Activated naive CD4-positive, alpha-beta T cell treated with anti-CD3 and anti-CD28 coated beads, Interleukin-2, amount 10 ng/mL, durations not matched to agents 7 days and 5 days (primary cell): ENCODE data around the gene R3HCC1L.
"Not testable (repeated sequence)": the region's sequence is repeated elsewhere in the genome, so short reads cannot be mapped to it uniquely, and the experiment has no call there.

ENCODE experiments used
- CTCF ChIA-PET: fragments of 350-600 bp; sonication (Branson Sonifier 250); formaldehyde crosslinking; loops from one replicate; lab custom pipeline; 2021; ENCODE audit warnings: antibody characterized with exemption; lab: Charles Lee
- DNase-seq: peaks from one replicate; pipeline ENCODE4 v3.0.0-alpha.2; 2020
- H3K27ac Mint-ChIP-seq: one replicate; pipeline ENCODE4 v1.8.0; 2021; ENCODE audit warnings: mild to moderate bottlenecking, moderate library complexity, mixed read lengths
- H3K27me3 Mint-ChIP-seq: one replicate; pipeline ENCODE4 v1.8.0; 2021; ENCODE audit warnings: mild to moderate bottlenecking, mixed read lengths
- H3K36me3 Mint-ChIP-seq: one replicate; pipeline ENCODE4 v1.8.0; 2021; ENCODE audit warnings: mixed read lengths
- H3K4me1 Mint-ChIP-seq: one replicate; pipeline ENCODE4 v1.8.0; 2021; ENCODE audit warnings: mixed read lengths
- H3K4me3 Mint-ChIP-seq: one replicate; pipeline ENCODE4 v1.8.0; 2021; ENCODE audit warnings: mild to moderate bottlenecking, moderate library complexity, mixed read lengths
- H3K9me3 Mint-ChIP-seq: one replicate; pipeline ENCODE4 v1.8.0; 2021; ENCODE audit warnings: mixed read lengths

The R3HCC1L gene

GRCh38 chr10:98170249-98171117 is 36.0 kb downstream of the R3HCC1L start:
- Mint-ChIP-seq H3K4me3 (no peak overlapping the region), H3K27me3 (no peaks in the 10 kb centered on the region), H3K36me3 (peaks cover 31% of the 10 kb centered on the region), H3K9me3 (no peaks in the 10 kb centered on the region), H3K27ac (no peak overlapping the region), H3K4me1 (peaks cover under 1% of the 10 kb centered on the region)
- DNase-seq: peak; percentile 43
- CTCF ChIA-PET: interaction anchor here (0.5 to 4.8 kb wide), 17 partner anchors 9 to 286 kb away, joined by 3 to 33 read pairs (median 3); no protein-coding TSS in a partner anchor

GRCh38 chr10:98172073-98172472 is 37.6 kb downstream of the R3HCC1L start:
- Mint-ChIP-seq H3K27me3 (no peaks in the 10 kb centered on the region), H3K4me1 (peaks cover 2% of the 10 kb centered on the region), H3K27ac (no peak overlapping the region), H3K36me3 (peaks cover 32% of the 10 kb centered on the region), H3K9me3 (no peaks in the 10 kb centered on the region), H3K4me3 (no peak overlapping the region)
- CTCF ChIA-PET: interaction anchor here (1.3 to 4.8 kb wide), 7 partner anchors 10 to 141 kb away, joined by 3 to 33 read pairs (median 6); no protein-coding TSS in a partner anchor
- DNase-seq: no peak

- Mint-ChIP-seq H3K9me3 (peaks cover under 1% of the 10 kb centered on the region), H3K27me3 (no peaks in the 10 kb centered on the region), H3K4me1 (peaks cover 6% of the 10 kb centered on the region), H3K27ac (no peak overlapping the region), H3K4me3 (no peak overlapping the region), H3K36me3 (peaks cover 37% of the 10 kb centered on the region)
- CTCF ChIA-PET: interaction anchor here (0.6 to 4.8 kb wide), 3 partner anchors 9 to 160 kb away, joined by 3 to 33 read pairs (median 5); no protein-coding TSS in a partner anchor
- no peak for DNase-seq
Measured at GRCh38 chr10:98172495-98172894, 38.0 kb downstream of the R3HCC1L start.

GRCh38 chr10:98173260-98173659 is 38.8 kb downstream of the R3HCC1L start:
- H3K4me3 Mint-ChIP-seq: no peak overlapping the region
- peaks cover 12% of the 10 kb centered on the region for H3K4me1 Mint-ChIP-seq
- DNase-seq: no peak
- H3K9me3 Mint-ChIP-seq: peaks cover 2% of the 10 kb centered on the region
- H3K27ac Mint-ChIP-seq: no peak overlapping the region
- CTCF ChIA-PET: interaction anchor here (0.6 to 1.3 kb wide), 2 partner anchors 9 to 160 kb away, joined by 3 to 5 read pairs; no protein-coding TSS in a partner anchor
- peaks cover 44% of the 10 kb centered on the region for H3K36me3 Mint-ChIP-seq
- H3K27me3 Mint-ChIP-seq: no peaks in the 10 kb centered on the region

- not testable (repeated sequence) for H3K27me3 Mint-ChIP-seq, DNase-seq, H3K4me3 Mint-ChIP-seq, H3K27ac Mint-ChIP-seq
- CTCF ChIA-PET: interaction anchor here (1.3 kb wide), 1 partner anchor 10 kb away, joined by 5 read pairs; no protein-coding TSS in a partner anchor
- Mint-ChIP-seq H3K36me3 (peaks cover 89% of the 10 kb centered on the region), H3K9me3 (peaks cover 20% of the 10 kb centered on the region), H3K4me1 (peaks cover 35% of the 10 kb centered on the region)
Measured at GRCh38 chr10:98182351-98182915, 48.0 kb downstream of the R3HCC1L start.

GRCh38 chr10:98186681-98187080 is 52.2 kb downstream of the R3HCC1L start:
- H3K27me3 Mint-ChIP-seq: no peaks in the 10 kb centered on the region
- H3K4me3 Mint-ChIP-seq: no peak overlapping the region
- CTCF ChIA-PET: interaction anchor here (2.6 kb wide), 1 partner anchor 16 kb away, joined by 11 read pairs; no protein-coding TSS in a partner anchor
- DNase-seq: no peak
- H3K27ac Mint-ChIP-seq: no peak overlapping the region
- peaks cover 14% of the 10 kb centered on the region for H3K4me1 Mint-ChIP-seq
- peaks cover 71% of the 10 kb centered on the region for H3K36me3 Mint-ChIP-seq
- no peaks in the 10 kb centered on the region for H3K9me3 Mint-ChIP-seq

- CTCF ChIA-PET, H3K27ac Mint-ChIP-seq: not testable (repeated sequence)
Measured at GRCh38 chr10:98190773-98191172, 56.3 kb downstream of the R3HCC1L start.

GRCh38 chr10:98193037-98193436 is 58.6 kb downstream of the R3HCC1L start:
- DNase-seq: no peak
- H3K27me3 Mint-ChIP-seq: no peaks in the 10 kb centered on the region
- CTCF ChIA-PET: no interaction called here
- no peaks in the 10 kb centered on the region for H3K9me3 Mint-ChIP-seq
- peaks cover 6% of the 10 kb centered on the region for H3K4me1 Mint-ChIP-seq
- no peak overlapping the region for H3K27ac Mint-ChIP-seq
- H3K36me3 Mint-ChIP-seq: peaks cover 39% of the 10 kb centered on the region
- H3K4me3 Mint-ChIP-seq: no peak overlapping the region

More at GRCh38 chr10:98190773-98191172, 56.3 kb downstream of the R3HCC1L start:
- DNase-seq, H3K27me3 Mint-ChIP-seq, H3K4me3 Mint-ChIP-seq, H3K9me3 Mint-ChIP-seq, H3K4me1 Mint-ChIP-seq: not testable (repeated sequence)
- peaks cover 49% of the 10 kb centered on the region for H3K36me3 Mint-ChIP-seq

- Mint-ChIP-seq H3K36me3 (peaks cover 32% of the 10 kb centered on the region), H3K9me3 (no peaks in the 10 kb centered on the region), H3K4me1 (peaks cover 6% of the 10 kb centered on the region), H3K4me3 (no peak overlapping the region), H3K27me3 (no peaks in the 10 kb centered on the region), H3K27ac (no peak overlapping the region)
- CTCF ChIA-PET: no interaction called here
- no peak for DNase-seq
Measured at GRCh38 chr10:98194633-98195032, 60.2 kb downstream of the R3HCC1L start.

- no peak overlapping the region for H3K4me3 Mint-ChIP-seq
- CTCF ChIA-PET: no interaction called here
- no peaks in the 10 kb centered on the region for H3K27me3 Mint-ChIP-seq
- no peaks in the 10 kb centered on the region for H3K9me3 Mint-ChIP-seq
- no peak overlapping the region for H3K27ac Mint-ChIP-seq
- peaks cover 32% of the 10 kb centered on the region for H3K36me3 Mint-ChIP-seq
- DNase-seq: no peak
- H3K4me1 Mint-ChIP-seq: peaks cover 6% of the 10 kb centered on the region
Measured at GRCh38 chr10:98195120-98195519, 60.7 kb downstream of the R3HCC1L start.

GRCh38 chr10:98196985-98197384 is 62.5 kb downstream of the R3HCC1L start:
- H3K27me3 Mint-ChIP-seq: no peaks in the 10 kb centered on the region
- no peaks in the 10 kb centered on the region for H3K9me3 Mint-ChIP-seq
- peaks cover 6% of the 10 kb centered on the region for H3K4me1 Mint-ChIP-seq
- no peak overlapping the region for H3K27ac Mint-ChIP-seq
- DNase-seq: no peak
- H3K4me3 Mint-ChIP-seq: no peak overlapping the region
- peaks cover 21% of the 10 kb centered on the region for H3K36me3 Mint-ChIP-seq
- CTCF ChIA-PET: no interaction called here

- CTCF ChIA-PET: no interaction called here
- Mint-ChIP-seq H3K36me3 (peaks cover 4% of the 10 kb centered on the region), H3K4me3 (no peak overlapping the region), H3K9me3 (no peaks in the 10 kb centered on the region), H3K27me3 (no peaks in the 10 kb centered on the region), H3K4me1 (no peaks in the 10 kb centered on the region), H3K27ac (no peak overlapping the region)
- DNase-seq: no peak
Measured at GRCh38 chr10:98201760-98202159, 67.3 kb downstream of the R3HCC1L start.

GRCh38 chr10:98202378-98202777 is 67.9 kb downstream of the R3HCC1L start:
- no peaks in the 10 kb centered on the region for H3K27me3 Mint-ChIP-seq
- H3K27ac Mint-ChIP-seq: no peak overlapping the region
- DNase-seq: no peak
- H3K4me1 Mint-ChIP-seq: no peaks in the 10 kb centered on the region
- H3K4me3 Mint-ChIP-seq: no peak overlapping the region
- no peaks in the 10 kb centered on the region for H3K9me3 Mint-ChIP-seq
- peaks cover 4% of the 10 kb centered on the region for H3K36me3 Mint-ChIP-seq
- CTCF ChIA-PET: no interaction called here

- no peaks in the 10 kb centered on the region for H3K4me1 Mint-ChIP-seq
Measured at GRCh38 chr10:98205351-98205750, 70.9 kb downstream of the R3HCC1L start.

More at GRCh38 chr10:98205351-98205750, 70.9 kb downstream of the R3HCC1L start:
- no peak overlapping the region for H3K4me3 Mint-ChIP-seq
- no peaks in the 10 kb centered on the region for H3K9me3 Mint-ChIP-seq
- no peak for DNase-seq
- CTCF ChIA-PET: no interaction called here
- H3K36me3 Mint-ChIP-seq: peaks cover 21% of the 10 kb centered on the region
- H3K27me3 Mint-ChIP-seq: no peaks in the 10 kb centered on the region
- H3K27ac Mint-ChIP-seq: no peak overlapping the region
